Measurements from ENCODE around the gene MNT. TPM values are rescaled to one million over a fixed set of nuclear protein-coding genes. Genes with fewer than 3 reads are reported as not detected.

Gene MNT
- total and polyA plus RNA-seq, 8 donors = 10.9 to 31.9 (median 16.3) TPM

- Histone ChIP-seq H3K4me1 (no peaks in the 10 kb centered on the region), H3K27ac (no peak overlapping the region), H3K4me3 (no peak overlapping the region), H3K27me3 (no peaks in the 10 kb centered on the region), H3K9me3 (no peaks in the 10 kb centered on the region), H3K36me3 (peaks cover 0 to 35% of the 10 kb centered on the region in 2 donors)
- intact Hi-C loops (cut with DNase I) = no loop called here
- DNase-seq (no peak), ATAC-seq (no peak)
- TF ChIP-seq CTCF (IDR thresholded peaks at IDR 0.05) = no peak
Measured at GRCh38 chr17:2423271-2423670, 22.4 kb upstream of the MNT start.

- Histone ChIP-seq H3K4me1 (no peaks in the 10 kb centered on the region), H3K4me3 (no peak overlapping the region), H3K27ac (no peak overlapping the region), H3K9me3 (no peaks in the 10 kb centered on the region), H3K36me3 (peaks cover 0 to 38% of the 10 kb centered on the region in 2 donors), H3K27me3 (no peaks in the 10 kb centered on the region)
- TF ChIP-seq CTCF (IDR thresholded peaks at IDR 0.05) = no peak
- peak in 1 of 4 donors; percentile 61 for DNase-seq
- intact Hi-C loops (cut with DNase I) = no loop called here
- no peak for ATAC-seq
Measured at GRCh38 chr17:2421315-2422147, 20.7 kb upstream of the MNT start.

GRCh38 chr17:2420176-2420575, 19.3 kb upstream of the MNT start:
- no peak for TF ChIP-seq CTCF (IDR thresholded peaks at IDR 0.05)
- intact Hi-C loops (cut with DNase I) = no loop called here
- Histone ChIP-seq H3K9me3 (no peaks in the 10 kb centered on the region), H3K4me3 (no peak overlapping the region), H3K36me3 (peaks cover 0 to 38% of the 10 kb centered on the region in 2 donors), H3K27me3 (no peaks in the 10 kb centered on the region), H3K27ac (no peak overlapping the region), H3K4me1 (peaks cover 0 to 9% of the 10 kb centered on the region in 2 donors)
- ATAC-seq (no peak), DNase-seq (no peak)

- Histone ChIP-seq H3K4me3 (no peak overlapping the region), H3K9me3 (no peaks in the 10 kb centered on the region), H3K4me1 (peaks cover 0 to 9% of the 10 kb centered on the region in 2 donors), H3K27ac (no peak overlapping the region), H3K36me3 (peaks cover 0 to 38% of the 10 kb centered on the region in 2 donors), H3K27me3 (no peaks in the 10 kb centered on the region)
- DNase-seq (no peak), ATAC-seq (no peak)
- intact Hi-C loops (cut with DNase I) = loop anchor here in 1 of 2 donors (5.0 kb wide), 1 partner anchor 37 kb away; no protein-coding TSS in a partner anchor
- TF ChIP-seq CTCF (IDR thresholded peaks at IDR 0.05) = no peak
Measured at GRCh38 chr17:2419486-2419885, 18.6 kb upstream of the MNT start.

- Histone ChIP-seq H3K4me1 (peaks cover 0 to 9% of the 10 kb centered on the region in 2 donors), H3K36me3 (peaks cover 0 to 47% of the 10 kb centered on the region in 2 donors), H3K27me3 (no peaks in the 10 kb centered on the region), H3K9me3 (no peaks in the 10 kb centered on the region), H3K4me3 (no peak overlapping the region), H3K27ac (peak overlapping the region in 1 of 2 donors; percentile 55)
- ATAC-seq (no peak), DNase-seq (no peak)
- TF ChIP-seq CTCF (IDR thresholded peaks at IDR 0.05) = no peak
- intact Hi-C loops (cut with DNase I) = loop anchor here in 1 of 2 donors (5.0 kb wide), 1 partner anchor 36 kb away; no protein-coding TSS in a partner anchor
Measured at GRCh38 chr17:2418572-2418971, 17.7 kb upstream of the MNT start.
